HG02759 (cell line): ENCODE results near the gene MYPOP.

ENCODE experiments used
- ATAC-seq: cut with Tn5 transposase; IDR thresholded peaks from one replicate; pipeline ENCODE4 v1.9.1; 2021; ENCODE audit warnings: mild to moderate bottlenecking, moderate library complexity; ENCODE audit not compliant: unreplicated experiment

Gene MYPOP

GRCh38 chr19:45901912-45902650 is at the start of gene MYPOP:
MYPOP (minus strand) TSS chr19:45902613; CDS start chr19:45901773, 840 bp downstream.
- ATAC-seq = no peak

GRCh38 chr19:45947926-45948325 is 45.5 kb upstream of the MYPOP start:
- no peak for ATAC-seq

- ATAC-seq = no peak
These were observed 38.0 kb upstream of the MYPOP start for GRCh38 chr19:45940515-45940805.

GRCh38 chr19:45939792-45940514 is 37.5 kb upstream of the MYPOP start:
- ATAC-seq = no peak

GRCh38 chr19:45938733-45939319 is 36.4 kb upstream of the MYPOP start:
- ATAC-seq = no peak

GRCh38 chr19:45935267-45935666 is 32.9 kb upstream of the MYPOP start:
- no peak for ATAC-seq

GRCh38 chr19:45934551-45935230 is 32.3 kb upstream of the MYPOP start:
- ATAC-seq = no peak

- ATAC-seq = no peak
These were observed 31.3 kb upstream of the MYPOP start for GRCh38 chr19:45933759-45934158.

GRCh38 chr19:45931055-45931454 is 28.6 kb upstream of the MYPOP start:
- no peak for ATAC-seq

GRCh38 chr19:45929247-45929646 is 26.8 kb upstream of the MYPOP start:
- no peak for ATAC-seq

- ATAC-seq = no peak
These were observed 25.3 kb upstream of the MYPOP start for GRCh38 chr19:45927565-45928261.

GRCh38 chr19:45924891-45925447 is 22.6 kb upstream of the MYPOP start:
- no peak for ATAC-seq

- no peak for ATAC-seq
These were observed 19.9 kb upstream of the MYPOP start for GRCh38 chr19:45922281-45922680.

GRCh38 chr19:45920458-45920857 is 18.0 kb upstream of the MYPOP start:
- no peak for ATAC-seq

GRCh38 chr19:45919678-45920077 is 17.3 kb upstream of the MYPOP start:
- ATAC-seq = no peak

- ATAC-seq = no peak
These were observed 16.3 kb upstream of the MYPOP start for GRCh38 chr19:45918721-45919120.

GRCh38 chr19:45917421-45918091 is 15.1 kb upstream of the MYPOP start:
- no peak for ATAC-seq

GRCh38 chr19:45913874-45914830 is 11.7 kb upstream of the MYPOP start, which contains the start of gene NANOS2:
NANOS2 (minus strand) TSS chr19:45914778; CDS start chr19:45914693, 85 bp downstream.
- no peak for ATAC-seq

- ATAC-seq = no peak
These were observed 8.9 kb upstream of the MYPOP start for GRCh38 chr19:45911291-45911690.
